Left lobe of liver (tissue), 2 donors: ENCODE data around the gene EYS. TPM values are rescaled to one million over a fixed set of nuclear protein-coding genes. Genes with fewer than 3 reads are reported as not detected.

ENCODE experiments used
- ATAC-seq: fragments of 200-7000 bp; cut with Tn5 transposase; one replicate; pipeline ENCODE4 v1.9.1; 2020; ENCODE audit warnings: mild to moderate bottlenecking, moderate library complexity
- DNase-seq: peaks from one replicate; pipeline ENCODE4 v3.0.0-alpha.2; 2020; ENCODE audit warnings: low spot score
- total RNA-seq: library from RNA; stranded (reverse); gene quantifications from one replicate; pipeline ENCODE4 v1.2.1, GENCODE V29; 2021
- donor health status: DM: no; HTN: no; CAD: no; lungs with moderate emphysema.
- donor health status: DM: no; HTN: yes; CAD: no.

EYS gene
- total RNA-seq, 1 donor from 2014 or later = 1.3 TPM

- no peak for DNase-seq
These were observed 2035.8 kb downstream of the EYS start for GRCh38 chr6:63671098-63671754.

More at GRCh38 chr6:63671098-63671754, 2035.8 kb downstream of the EYS start:
- peak; percentile 62 for ATAC-seq
